DOHH2 (cell line): ENCODE measurements around the gene ANLN.

Experiments used
- CTCF ChIP-seq: fragments of 200-600 bp; sonication (generic); IDR thresholded peaks from one replicate; pipeline ENCODE4 v1.5.1; 2014; ENCODE audit warnings: antibody characterized with exemption, mild to moderate bottlenecking, low read depth, low read length; ENCODE audit not compliant: poor library complexity, severe bottlenecking
- EZH2phosphoT487 ChIP-seq: fragments of 200-600 bp; sonication (generic); IDR thresholded peaks from 2 replicates; pipeline ENCODE4 v1.6.1; 2017; ENCODE audit warnings: borderline replicate concordance, mild to moderate bottlenecking, antibody characterized with exemption, low read length, moderate library complexity, mixed read lengths

- TF ChIP-seq EZH2phosphoT487 (no peak), CTCF (no peak)
Measured at GRCh38 chr7:36390199-36391090, 783 bp downstream of the ANLN start.
